CD4-positive, alpha-beta T cell treated with Interleukin-15 for 4 hours (primary cell): ENCODE data around the gene TGM3.
A peak's percentile ranks its signal among the peaks of the same experiment; 100 is the strongest.

Experiments
- DNase-seq: peaks from one replicate; pipeline ENCODE4 v3.0.0-alpha.2; 2020; ENCODE audit warnings: low spot score

Gene TGM3

DNA sequence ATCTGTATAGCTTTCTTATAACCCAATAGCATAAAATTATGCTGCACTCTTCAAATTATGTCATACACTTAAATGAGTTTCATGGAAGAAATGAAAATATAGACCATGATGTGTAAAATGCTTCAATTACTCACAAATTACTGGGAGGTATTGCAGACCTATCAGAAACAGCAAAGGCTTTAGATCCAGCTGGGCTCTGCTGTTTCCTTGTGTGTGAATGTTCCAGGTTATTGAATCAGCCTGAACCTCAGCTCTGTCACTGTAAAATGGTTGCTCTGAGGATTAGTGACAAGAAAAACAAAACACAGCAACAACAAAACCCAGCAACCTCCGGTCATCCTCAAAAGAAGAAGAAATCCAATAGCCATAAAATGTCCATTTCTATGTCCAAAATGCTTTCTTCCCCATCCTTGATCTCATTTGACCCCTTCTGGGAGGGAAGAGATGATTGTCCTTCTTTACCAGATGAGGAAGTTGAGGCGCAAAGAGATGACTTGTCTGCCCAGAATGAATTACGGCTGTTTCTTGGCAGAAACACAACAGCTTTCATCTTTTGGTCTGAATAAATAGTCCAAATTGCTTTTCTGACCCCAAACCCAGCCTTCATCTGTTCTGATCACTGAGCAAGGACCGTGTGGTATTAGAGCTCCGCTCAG, 42.7 kb downstream of the TGM3 start:
- DNase-seq = no peak

DNA sequence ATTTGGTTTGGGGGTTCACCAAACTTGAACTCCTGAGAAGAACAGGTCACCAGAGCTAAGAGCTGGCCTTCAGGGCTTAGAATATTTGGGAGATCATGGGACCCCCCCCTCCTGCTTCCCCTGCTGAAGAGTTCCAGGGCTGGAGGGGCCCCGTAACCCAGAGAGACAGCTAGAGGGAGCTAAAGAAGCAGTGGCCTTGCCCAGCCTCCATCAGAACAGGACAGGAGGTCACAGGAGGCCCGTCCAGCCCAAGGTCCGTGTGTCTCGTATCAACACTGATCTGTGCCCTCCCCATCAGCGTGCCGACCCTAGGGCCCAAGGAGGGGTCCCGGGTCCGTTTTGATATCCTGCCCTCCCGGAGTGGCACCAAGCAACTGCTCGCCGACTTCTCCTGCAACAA, 44.3 kb downstream of the TGM3 start:
- no peak for DNase-seq

DNA sequence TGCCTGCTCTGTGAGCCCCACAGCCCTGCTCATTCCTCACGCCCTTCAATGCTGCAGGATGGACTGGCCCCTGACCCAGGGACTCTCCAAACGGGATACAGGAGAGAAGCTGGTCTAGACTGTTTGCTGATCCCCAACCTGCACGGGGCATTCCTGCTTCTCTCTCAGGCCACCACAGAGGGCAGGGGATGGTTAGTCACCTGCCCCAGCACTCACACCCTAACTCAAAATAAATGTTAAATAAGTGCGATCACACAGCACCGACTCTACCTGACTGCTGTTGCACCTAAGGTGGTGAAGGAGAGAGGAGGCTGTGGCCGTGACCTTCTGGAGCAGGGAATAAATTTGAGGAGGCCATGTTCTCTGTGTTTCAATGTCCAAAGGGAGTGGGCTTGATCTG, 45.0 kb downstream of the TGM3 start:
- DNase-seq = no peak

DNA sequence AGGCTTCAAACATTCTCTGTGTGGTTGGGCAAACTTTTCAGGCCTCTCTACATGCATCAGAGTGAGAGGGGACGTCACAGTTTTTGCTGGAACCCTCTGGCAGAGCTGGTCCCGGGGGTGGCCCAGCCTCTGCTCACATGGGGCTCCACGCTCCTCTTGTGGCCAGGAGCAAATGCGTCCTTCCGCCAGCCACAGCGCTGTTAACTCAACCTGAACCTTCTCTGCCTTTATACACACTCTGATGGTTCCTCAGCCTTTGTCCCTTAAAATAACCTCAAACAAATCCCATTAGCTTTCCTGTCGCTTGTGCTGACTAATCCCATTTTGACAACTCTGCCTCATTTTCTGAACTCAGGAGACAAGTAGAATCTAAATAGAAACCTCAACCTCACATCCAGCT, 45.5 kb downstream of the TGM3 start:
- DNase-seq = no peak

DNA sequence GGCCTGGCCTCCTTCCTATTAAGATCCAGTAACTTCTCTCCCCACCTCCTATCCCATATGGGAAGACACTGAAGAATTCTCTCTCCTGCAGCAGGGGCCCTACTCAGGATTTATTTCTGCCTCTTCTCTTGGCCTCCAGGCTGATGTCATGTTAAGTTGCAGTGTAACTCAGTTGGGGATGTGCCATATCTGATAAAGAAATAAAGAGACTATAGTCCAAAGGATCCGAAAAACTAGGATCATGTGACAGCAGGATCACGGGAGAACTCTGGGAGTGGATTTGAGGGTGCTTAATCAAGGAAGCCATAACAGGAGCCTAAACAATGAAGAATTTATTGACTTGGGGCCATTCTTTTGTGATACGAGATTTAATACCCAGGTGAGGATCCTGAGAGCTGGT, 46.4 kb downstream of the TGM3 start:
- DNase-seq = no peak

DNA sequence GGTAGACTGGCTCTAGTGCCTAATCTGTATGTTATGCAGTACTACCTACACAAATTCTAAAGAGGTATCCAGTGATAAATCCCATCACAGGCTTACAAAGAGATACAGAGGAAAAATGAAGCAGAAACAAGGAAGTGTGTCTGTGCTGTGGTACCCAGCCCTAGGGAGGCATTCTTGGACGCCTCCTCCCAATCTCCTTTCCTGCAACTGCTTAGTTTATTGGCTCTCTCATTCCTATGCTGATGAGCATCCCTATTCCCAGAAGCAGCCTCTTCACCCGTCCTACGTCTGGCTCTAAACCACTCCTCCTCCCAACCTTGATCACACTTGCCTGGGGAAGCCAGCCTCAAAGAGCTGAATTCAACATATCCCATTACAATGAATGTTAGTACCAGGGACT, 50.4 kb downstream of the TGM3 start:
- DNase-seq = no peak

DNA sequence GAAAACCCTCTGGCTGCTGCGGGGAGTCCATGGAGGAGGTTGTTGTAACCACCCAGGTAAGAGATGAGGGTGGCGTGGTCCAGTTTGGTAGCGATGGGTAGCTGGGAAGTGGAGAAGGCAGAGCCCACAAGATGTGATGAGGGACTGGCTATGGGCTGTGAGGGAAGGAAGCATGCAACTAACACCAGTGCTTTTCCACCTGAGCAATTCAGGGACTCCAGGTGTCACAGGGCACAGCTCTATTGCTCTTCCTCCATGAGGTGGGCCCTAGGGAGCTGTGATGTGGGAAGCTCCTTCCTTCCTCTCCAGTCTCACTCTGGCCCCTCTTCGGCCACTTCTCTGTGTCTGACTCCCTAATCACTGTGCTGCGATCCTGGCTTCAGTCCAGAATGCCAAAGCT, 52.5 kb downstream of the TGM3 start:
- DNase-seq = no peak

DNA sequence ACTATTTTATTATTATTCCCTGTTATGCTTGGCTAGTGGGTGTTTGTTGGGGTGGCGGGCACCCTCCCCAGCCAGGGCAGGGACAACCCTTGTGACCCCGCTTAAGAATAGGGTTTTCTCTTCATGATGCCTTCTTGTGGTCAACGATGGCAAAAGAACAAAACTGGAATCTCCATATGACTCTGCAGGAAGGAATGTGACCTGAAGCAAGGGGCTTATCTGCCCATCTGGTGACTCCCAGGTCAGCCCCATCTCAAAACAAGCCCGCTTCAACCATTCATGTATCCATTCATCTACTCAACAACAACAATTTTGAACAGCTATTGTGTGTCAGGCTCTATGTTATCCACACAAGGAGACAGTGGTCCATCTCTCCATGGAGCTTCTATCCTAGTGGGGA, 54.0 kb downstream of the TGM3 start:
- DNase-seq = no peak

DNA sequence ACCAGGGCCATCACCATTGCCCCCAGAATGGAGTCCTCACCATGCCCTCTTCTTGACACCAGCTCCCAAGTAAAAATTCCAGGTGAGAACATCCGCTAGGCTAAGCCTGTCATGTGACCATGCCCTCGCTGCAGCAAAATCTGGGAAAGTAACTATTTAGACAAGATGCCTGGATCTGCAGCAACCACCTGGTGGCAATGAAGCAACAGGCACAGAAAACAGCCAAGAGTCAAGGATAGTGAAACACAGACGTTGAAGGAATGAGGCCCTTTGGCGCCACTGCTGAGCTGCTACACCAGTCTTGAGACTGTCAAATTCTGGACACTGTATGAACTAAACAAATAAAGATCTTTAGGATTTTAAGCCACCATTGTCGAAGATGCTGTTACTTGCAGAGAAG, 54.8 kb downstream of the TGM3 start:
- DNase-seq = no peak

DNA sequence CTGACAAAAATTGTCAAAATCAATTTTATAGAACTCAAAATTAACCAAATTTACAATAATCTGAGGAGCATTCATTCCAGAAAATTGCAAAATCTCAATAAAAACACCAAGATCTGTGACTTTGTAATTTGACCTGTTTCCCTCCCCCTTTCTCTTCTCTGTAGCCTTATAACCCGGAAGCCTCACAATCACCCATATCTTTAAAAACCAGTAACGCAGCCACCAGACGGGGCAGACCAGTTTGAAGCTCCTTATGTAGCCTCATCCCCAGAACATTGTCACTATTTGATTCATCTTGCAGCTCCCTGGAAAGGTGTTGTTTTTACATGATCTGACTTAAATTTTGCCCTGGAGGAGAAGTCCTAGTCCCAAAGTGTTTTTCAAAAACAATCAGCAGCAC, 57.4 kb downstream of the TGM3 start:
- no peak for DNase-seq

DNA sequence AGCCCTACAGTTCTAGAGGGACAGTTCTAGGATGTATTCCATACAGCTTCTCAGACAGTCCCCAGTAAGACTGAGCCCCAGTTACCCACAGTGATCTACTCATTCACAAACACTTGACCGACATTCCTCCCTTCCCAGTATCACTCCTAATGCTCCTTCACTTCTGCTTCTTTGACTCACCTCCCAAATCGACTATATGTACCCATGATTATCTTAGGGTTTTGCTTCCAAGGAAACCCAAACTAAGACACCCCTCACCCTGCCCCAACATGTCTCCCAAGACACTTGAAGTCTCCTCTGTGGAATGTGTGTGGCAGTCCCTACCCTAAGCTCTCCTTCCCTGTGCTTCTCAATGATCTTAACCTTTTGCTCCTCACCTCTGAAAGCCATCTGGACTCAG, 61.3 kb downstream of the TGM3 start:
- no peak for DNase-seq

DNA sequence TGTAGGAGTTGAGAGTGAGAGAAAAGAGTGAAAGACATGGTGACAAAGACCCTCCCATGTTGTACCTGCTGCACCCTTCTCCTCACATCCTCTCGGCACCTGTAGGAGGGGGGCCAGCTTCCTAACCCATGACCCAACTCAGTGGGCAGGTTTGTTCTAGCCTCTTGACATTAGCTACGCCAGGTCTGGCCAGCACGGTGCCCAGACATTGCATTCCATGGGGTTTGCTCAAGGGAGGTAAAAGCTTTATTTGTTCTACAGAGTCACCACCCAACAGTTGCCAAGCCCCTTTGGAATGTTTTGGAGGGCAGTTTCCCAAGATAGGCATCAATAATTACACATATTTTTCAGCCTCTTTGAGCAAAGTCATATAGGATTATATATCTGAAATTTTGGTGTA, 62.2 kb downstream of the TGM3 start:
- no peak for DNase-seq

DNA sequence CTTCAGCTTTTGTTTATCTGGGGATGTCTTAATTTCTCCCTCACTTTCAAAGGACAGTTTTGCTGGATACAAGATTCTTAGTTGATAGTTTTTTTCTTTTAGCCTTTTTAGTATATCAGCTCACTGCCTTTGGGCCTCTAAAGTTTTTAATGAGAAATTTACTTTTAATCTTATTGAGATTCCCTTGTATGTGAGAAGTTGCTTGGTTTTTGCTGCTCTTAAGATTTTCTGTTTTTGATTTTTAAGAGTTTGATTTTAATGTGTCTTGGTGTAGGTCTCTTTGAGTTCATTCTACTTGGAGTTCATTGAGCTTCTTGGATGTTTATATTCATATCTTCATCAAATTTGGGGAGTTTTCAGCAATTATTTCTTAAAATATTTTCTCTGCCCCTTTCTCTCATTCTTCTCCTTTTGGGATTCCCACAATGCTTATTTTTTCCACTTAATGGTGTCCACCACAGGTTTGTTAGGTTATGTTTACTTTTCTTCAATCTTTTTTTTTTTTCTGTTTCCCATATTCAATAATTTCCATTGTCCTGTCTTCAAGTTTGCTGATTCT, 65.3 kb downstream of the TGM3 start:
- no peak for DNase-seq

DNA sequence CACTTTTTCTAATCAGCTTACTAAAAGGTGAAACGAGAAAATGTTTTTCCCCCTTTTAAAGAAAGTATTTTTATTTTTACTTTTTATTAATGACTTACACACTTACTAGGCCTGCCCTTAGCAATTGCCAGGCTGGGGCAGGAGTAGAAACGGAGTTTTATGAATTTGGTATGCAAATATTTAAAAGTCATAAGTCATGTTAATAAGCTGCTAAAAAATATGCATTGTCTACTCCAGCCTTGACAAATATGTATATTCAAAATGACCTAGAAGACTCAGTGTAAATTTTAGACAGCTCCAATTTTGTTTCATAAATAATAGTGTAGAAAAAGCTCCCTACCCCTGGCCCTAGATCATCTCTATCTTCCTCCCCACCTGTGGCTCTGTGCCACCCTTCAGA, 67.4 kb downstream of the TGM3 start:
- DNase-seq = no peak

DNA sequence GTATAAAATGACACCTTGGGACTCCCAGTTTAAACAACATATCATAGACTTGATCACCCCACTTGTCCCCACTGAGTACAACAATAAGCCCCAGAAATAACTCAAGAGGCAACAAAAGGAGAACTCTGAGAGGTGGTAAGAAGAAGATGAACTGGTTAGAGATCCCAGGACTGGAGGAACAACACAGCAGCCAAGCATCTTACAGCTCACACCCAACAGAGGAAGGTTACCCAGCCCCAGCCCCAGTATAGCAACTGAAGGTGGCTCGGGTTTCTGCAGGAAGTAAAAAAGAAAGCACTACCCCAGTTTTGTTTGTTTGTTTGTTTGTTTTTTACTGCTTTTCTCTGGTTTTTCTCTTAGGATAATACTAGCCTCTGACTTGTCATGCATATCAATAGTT, 67.8 kb downstream of the TGM3 start:
- DNase-seq = no peak

DNA sequence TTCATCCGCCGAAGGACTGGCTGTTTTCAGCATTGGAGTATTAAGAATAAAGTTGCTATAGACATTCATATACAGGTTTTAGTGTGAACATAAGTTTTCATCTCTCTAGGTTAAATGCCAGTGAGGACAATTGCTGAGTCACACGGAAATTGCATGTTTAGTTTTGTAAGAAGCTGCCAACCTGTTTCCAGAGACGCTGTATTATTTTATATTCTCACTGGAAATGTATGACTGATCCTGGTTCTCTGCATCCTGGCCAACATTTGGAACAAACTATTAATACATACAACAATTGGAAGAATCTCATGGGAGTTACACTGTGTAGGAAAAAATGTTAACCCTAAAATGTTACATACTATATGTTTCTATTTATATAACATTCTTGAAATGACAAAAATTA, 68.2 kb downstream of the TGM3 start:
- DNase-seq = no peak

DNA sequence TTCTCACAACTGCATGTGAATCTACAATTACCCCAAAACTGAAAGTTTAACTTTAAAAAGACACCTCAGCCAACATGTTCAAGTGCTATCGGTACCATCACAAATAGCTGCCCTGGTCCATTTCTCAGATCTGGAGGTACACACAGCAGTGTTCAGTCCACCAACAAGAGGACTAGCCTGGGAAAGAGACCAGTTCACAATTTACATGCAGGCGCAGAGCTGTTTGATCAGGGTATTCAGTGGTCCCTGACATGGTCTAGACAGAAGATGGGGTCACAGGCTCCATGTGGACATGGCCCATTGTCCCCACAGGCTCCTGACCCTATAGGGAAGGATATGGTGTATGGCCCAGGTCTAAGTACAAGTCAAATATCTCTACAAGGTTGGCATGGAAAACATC, 69.3 kb downstream of the TGM3 start:
- no peak for DNase-seq

DNA sequence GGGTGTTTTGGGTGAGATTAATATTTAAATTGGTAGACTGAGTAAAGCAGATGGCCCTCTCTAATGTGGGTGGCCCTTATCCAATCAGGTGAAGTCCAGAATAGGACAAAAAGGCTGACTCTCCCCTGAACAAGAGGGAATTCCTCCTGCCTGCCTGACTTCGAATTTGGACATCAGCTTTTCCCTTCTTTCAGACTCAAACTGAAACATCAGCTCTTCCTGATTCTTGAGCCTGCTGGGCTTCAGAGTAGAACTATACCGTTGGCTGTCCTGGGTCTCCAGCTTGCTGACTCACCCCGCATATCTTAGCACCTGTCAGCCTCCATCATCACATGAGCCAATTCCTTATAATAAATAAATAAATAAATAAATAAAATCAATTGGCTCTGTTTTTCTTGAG, 69.9 kb downstream of the TGM3 start:
- no peak for DNase-seq

DNA sequence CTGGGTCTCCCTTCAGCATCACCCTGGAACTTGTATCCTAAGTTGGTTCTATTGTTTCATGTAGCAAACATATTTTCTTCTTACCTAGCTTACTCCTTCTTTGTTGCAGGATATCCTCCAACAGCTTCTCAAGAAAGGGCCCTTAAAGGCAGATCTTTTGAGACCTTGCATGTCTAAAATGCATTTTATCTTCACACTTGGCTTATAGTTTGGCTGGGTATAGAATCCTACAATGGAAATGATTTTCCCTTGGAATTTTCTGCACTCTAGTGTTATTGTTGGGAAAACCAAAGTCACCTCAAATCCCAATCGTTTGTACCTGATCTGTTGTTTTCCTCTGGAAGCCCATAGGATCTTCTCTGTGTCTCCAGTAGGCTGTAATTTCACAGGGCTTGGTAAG, 72.8 kb downstream of the TGM3 start:
- DNase-seq = no peak

DNA sequence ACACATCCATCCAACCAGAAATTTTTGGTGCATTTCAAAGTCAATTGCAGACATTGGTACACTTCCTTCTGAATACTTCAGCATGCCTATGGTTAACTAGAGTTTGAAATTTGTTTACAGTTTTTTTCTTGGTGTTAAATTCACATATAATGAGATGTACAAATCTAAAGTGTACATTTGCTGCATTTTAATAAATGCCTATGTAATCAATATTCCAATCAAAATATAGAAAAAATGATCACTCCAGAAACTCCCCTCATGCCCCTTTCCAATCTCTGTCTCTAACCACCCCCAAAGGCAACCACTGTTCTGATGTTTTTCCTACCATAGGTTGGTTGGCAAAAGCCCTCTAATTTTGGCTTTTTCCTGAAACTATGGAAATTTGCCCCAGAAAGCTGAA, 77.3 kb downstream of the TGM3 start:
- DNase-seq = no peak

DNA sequence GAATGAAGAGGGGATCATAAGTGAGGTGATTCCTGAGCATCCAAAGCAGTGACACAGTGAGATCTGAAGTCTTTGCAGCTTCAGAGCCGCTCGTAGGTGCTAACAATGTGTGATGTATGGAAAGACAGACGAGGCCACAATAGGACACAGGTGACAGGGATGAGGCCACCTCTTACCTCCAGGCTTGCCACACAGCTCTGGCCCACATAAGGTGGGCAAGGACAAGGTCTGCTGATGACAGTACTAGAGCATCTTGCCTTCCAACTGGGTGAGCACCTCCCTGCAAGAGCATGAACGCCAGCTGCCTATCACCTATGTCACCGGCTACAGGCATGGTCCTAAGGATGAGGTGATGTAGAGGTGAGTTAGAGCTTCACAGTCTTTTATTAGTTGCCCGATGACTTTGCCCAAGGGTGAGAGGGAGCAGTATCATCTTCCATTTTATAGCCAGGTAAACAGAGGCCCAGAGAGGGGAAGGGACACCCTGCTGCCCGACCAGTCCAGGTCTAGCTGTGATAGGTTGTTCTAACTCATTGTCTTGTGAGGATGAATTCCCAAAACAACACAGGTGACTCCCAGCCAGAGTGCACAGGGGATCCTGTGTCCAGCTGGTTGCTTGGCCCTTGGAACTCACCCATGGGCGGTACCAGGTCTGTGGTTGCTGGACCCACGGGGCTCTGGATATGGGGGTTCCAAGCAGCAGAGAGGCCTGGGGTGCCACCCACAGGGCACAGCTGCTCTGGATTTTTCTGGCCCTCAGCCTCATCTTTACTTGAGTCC, 78.7 kb downstream of the TGM3 start:
- no peak for DNase-seq

DNA sequence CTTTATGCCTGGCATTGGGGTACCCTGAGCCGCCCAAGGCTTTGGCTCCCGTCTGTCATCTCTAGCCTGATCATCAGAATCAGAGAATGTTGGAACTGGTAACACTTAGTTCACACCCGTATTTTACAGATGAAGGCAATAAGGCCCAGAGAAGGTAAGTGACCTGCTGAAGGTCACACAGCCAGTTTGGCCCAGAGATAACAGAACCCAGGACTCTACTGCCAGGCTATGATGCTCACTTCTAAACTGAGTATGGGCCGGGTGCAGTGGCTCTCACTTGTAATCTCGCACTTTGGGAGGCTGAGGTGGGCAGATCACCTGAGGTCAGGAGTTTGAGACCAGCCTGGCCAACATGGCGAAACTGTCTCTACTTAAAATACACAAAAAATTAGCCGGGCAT, 83.1 kb downstream of the TGM3 start:
- DNase-seq = no peak

DNA sequence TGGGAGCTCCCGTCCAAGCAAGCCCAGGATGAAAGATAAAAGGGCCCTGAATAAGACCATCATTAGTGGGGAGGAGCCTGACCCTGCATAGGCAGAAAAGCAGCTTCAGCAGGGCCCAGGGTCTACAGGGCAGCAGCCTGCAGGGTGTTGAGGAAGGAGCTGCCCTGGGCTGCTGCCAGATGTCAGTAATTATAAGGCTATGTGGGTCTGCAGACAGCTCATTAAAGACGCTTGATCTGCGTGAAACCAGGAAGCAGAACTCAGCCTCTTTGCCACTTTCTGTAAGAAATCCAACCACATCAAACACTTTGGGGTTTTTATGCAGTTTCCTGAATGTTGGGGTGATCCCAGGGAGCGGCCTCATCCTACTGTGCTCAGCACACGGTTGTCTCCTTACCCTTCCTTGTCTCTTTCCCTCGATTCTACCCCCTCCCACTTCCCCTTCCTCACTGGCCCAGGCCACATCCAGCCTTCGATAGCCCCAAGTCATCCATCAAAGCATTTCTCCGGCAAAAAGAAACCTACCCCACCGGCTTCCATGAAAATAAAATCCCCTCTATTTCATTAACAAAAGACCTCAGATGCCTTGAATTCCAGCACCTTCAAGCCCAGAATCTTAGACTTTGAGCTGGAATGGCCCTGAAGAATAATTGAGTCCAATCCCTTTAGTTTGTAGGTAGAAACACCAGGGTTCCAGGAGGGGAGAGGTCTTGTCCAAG, 83.9 kb downstream of the TGM3 start:
- peak; percentile 25 for DNase-seq
